ENCODE results near the gene ROBO1. TPM values are rescaled to one million over a fixed set of nuclear protein-coding genes. Genes with fewer than 3 reads are reported as not detected.

ROBO1 gene
- total and polyA plus RNA-seq, 2 experiments from 2014 or later, result 18.8 to 31.9 TPM

DNA sequence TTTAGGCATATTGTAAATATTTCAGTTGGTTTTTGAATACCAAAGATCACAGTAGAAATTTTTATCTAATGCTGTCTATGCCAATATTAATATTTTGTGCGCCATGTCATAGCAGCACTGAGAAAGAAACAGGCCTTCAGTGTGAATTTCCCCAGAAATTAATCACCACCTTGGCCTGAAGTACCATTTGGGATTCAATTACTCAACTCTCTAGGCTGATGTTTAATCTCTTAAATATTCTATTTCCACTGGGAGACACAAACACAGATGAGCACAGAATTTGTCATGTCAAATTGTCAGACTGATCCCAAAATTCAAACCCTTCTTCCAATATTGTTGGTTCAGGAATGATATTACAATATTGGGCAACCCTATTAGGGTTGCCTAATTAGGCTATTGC lies 509.3 kb downstream of the ROBO1 start:
- TF ChIP-seq EZH2phosphoT487 (IDR thresholded peaks at IDR 0.05; ENCODE audit: insufficient read depth, low read depth), result no peak
- no peak for TF ChIP-seq EZH2 (IDR thresholded peaks at IDR 0.05; ENCODE audit: insufficient read depth, poor library complexity, severe bottlenecking)
- Histone ChIP-seq H3K9me3 (ENCODE audit: low read depth) (no peaks in the 10 kb centered on the region), H3K4me2 (ENCODE audit: unreplicated experiment) (peak overlapping the region; percentile 40), H3K79me2 (ENCODE audit: insufficient read depth) (no peaks in the 10 kb centered on the region), H3K27me3 (replicated peaks; ENCODE audit: insufficient read depth) (no peaks in the 10 kb centered on the region), H3K4me3 (peak overlapping the region; percentile 7; the same call in 1 of the 2 replicates), H3K9ac (no peak overlapping the region), H3F3A (ENCODE audit: insufficient read depth) (peaks cover 37% of the 10 kb centered on the region), H3K36me3 (ENCODE audit: low read depth) (no peaks in the 10 kb centered on the region), H4K20me1 (ENCODE audit: insufficient read depth) (no peaks in the 10 kb centered on the region), H3K27ac (peak overlapping the region; percentile 56), H3K4me1 (ENCODE audit: insufficient read depth) (peaks cover 36% of the 10 kb centered on the region), H2AFZ (0 out of 2 replicates have a peak overlapping the region, but pooled peaks have one; percentile 2), H3K9me2 (ENCODE audit: insufficient read depth) (peaks cover 5% of the 10 kb centered on the region; the same call in 1 of the 2 replicates)
- 3 to 4% methylated on average over 1 of the region's 1 CpG for WGBS, 2 experiments (ENCODE audit: low coverage in 1 of 2, low lambda C conversion rate in 2 of 2, missing lambda C conversion rate in 2 of 2)
- in situ Hi-C loops (cut with MboI), result no loop called here
- DNase-seq, result peak; percentile 74

DNA sequence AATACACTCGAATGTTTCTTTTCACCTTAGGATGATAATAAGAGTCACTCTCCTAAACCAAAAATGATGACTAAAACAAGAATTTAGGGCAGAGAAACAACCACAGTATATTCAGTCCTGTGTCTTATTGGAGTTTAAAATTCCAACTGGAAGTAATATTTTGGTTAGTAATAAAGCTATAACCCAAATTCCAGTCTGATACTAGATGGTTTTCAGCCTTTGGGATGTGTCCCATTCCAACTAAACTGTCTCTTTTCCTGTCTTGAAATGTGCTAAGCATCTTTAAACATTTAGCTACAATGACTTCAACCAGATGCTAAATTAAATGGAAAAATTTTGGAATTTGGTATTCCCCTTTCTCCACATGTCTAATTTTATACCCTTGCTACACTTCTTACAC lies 510.0 kb downstream of the ROBO1 start:
- in situ Hi-C loops (cut with MboI), result no loop called here
- Histone ChIP-seq H3K79me2 (ENCODE audit: insufficient read depth) (no peaks in the 10 kb centered on the region), H3F3A (ENCODE audit: insufficient read depth) (peaks cover 32% of the 10 kb centered on the region), H3K27me3 (replicated peaks; ENCODE audit: insufficient read depth) (no peaks in the 10 kb centered on the region), H3K9me3 (ENCODE audit: low read depth) (no peaks in the 10 kb centered on the region), H3K27ac (peak overlapping the region; percentile 56), H3K9ac (no peak overlapping the region), H4K20me1 (ENCODE audit: insufficient read depth) (no peaks in the 10 kb centered on the region), H3K4me1 (ENCODE audit: insufficient read depth) (peaks cover 39% of the 10 kb centered on the region), H3K4me2 (ENCODE audit: unreplicated experiment) (peak overlapping the region; percentile 40), H3K36me3 (ENCODE audit: low read depth) (no peaks in the 10 kb centered on the region), H2AFZ (peak overlapping the region; percentile 2; the same call in 1 of the 2 replicates), H3K4me3 (0 out of 2 replicates have a peak overlapping the region, but pooled peaks have one; percentile 7), H3K9me2 (ENCODE audit: insufficient read depth) (peaks cover 5% of the 10 kb centered on the region; the same call in 1 of the 2 replicates)
- 5 to 10% methylated on average over 1 of the region's 1 CpG for WGBS, 2 experiments (ENCODE audit: low coverage in 1 of 2, low lambda C conversion rate in 2 of 2, missing lambda C conversion rate in 2 of 2)
- TF ChIP-seq EZH2 (IDR thresholded peaks at IDR 0.05; ENCODE audit: insufficient read depth, poor library complexity, severe bottlenecking) (no peak), EZH2phosphoT487 (IDR thresholded peaks at IDR 0.05; ENCODE audit: insufficient read depth, low read depth) (no peak)
- DNase-seq, result peak; percentile 40

DNA sequence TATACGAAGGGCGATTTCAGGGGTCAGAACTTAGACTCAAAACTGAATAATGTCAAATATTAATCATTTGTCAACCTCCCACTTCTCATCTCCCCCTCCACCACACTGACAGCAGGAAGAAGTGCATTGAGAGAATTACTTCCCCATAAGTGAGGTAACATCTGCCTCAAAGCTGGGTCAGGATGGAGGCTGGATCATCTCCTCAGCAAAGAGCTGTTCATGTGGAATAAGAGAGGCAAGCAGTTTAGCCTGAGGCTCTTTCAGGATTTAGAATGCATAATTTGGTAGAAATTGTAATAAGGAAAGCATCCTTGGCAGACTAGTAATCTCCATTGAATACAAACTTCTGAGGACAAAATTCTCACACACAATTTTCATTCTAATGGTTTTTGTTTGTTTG lies 512.1 kb downstream of the ROBO1 start:
- Histone ChIP-seq H3K79me2 (ENCODE audit: insufficient read depth) (no peaks in the 10 kb centered on the region), H3K27ac (no peak overlapping the region), H2AFZ (no peak overlapping the region), H3K9me2 (ENCODE audit: insufficient read depth) (peaks cover 5% of the 10 kb centered on the region; the same call in 1 of the 2 replicates), H3F3A (ENCODE audit: insufficient read depth) (peaks cover 32% of the 10 kb centered on the region), H3K4me3 (no peak overlapping the region), H3K9ac (no peak overlapping the region), H3K4me2 (ENCODE audit: unreplicated experiment) (no peak overlapping the region), H3K36me3 (ENCODE audit: low read depth) (no peaks in the 10 kb centered on the region), H3K27me3 (replicated peaks; ENCODE audit: insufficient read depth) (no peaks in the 10 kb centered on the region), H3K4me1 (ENCODE audit: insufficient read depth) (peaks cover 39% of the 10 kb centered on the region), H4K20me1 (ENCODE audit: insufficient read depth) (no peaks in the 10 kb centered on the region), H3K9me3 (ENCODE audit: low read depth) (no peaks in the 10 kb centered on the region)
- DNase-seq, result peak; percentile 13
- 97 to 100% methylated on average over 2 of the region's 2 CpGs for WGBS, 2 experiments (ENCODE audit: low coverage in 1 of 2, low lambda C conversion rate in 2 of 2, missing lambda C conversion rate in 2 of 2)
- in situ Hi-C loops (cut with MboI), result no loop called here
- no peak for TF ChIP-seq EZH2 (IDR thresholded peaks at IDR 0.05; ENCODE audit: insufficient read depth, poor library complexity, severe bottlenecking)
- TF ChIP-seq EZH2phosphoT487 (IDR thresholded peaks at IDR 0.05; ENCODE audit: insufficient read depth, low read depth), result no peak

DNA sequence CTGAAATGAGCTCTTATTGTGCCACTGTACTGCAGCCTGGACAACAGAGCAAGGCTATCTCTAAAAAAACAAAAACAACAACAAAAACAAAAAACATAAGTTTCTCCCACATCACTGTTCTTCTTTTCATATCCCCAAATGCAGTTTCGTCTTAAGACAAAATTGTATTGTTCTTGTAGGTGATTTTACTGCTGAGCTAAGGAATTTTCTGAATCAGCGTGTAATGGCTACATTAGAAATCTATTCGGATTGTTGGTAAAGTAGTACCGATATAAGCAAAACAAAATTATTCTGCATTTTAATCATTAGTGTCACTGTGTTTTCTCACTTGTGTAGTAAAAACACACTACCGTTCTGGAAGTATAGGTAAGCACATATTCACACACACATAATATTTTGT lies 512.5 kb downstream of the ROBO1 start:
- Histone ChIP-seq H3K9ac (no peak overlapping the region), H2AFZ (no peak overlapping the region), H3K79me2 (ENCODE audit: insufficient read depth) (no peaks in the 10 kb centered on the region), H3F3A (ENCODE audit: insufficient read depth) (peaks cover 32% of the 10 kb centered on the region), H3K27me3 (replicated peaks; ENCODE audit: insufficient read depth) (no peaks in the 10 kb centered on the region), H3K27ac (no peak overlapping the region), H3K4me3 (no peak overlapping the region), H3K4me1 (ENCODE audit: insufficient read depth) (peaks cover 39% of the 10 kb centered on the region), H3K36me3 (ENCODE audit: low read depth) (no peaks in the 10 kb centered on the region), H3K4me2 (ENCODE audit: unreplicated experiment) (no peak overlapping the region), H3K9me2 (ENCODE audit: insufficient read depth) (peaks cover 5% of the 10 kb centered on the region; the same call in 1 of the 2 replicates), H4K20me1 (ENCODE audit: insufficient read depth) (no peaks in the 10 kb centered on the region), H3K9me3 (ENCODE audit: low read depth) (no peaks in the 10 kb centered on the region)
- in situ Hi-C loops (cut with MboI), result no loop called here
- 95% methylated on average over 5 of the region's 5 CpGs for WGBS, 2 experiments (ENCODE audit: low coverage in 1 of 2, low lambda C conversion rate in 2 of 2, missing lambda C conversion rate in 2 of 2)
- TF ChIP-seq EZH2phosphoT487 (IDR thresholded peaks at IDR 0.05; ENCODE audit: insufficient read depth, low read depth) (no peak), EZH2 (IDR thresholded peaks at IDR 0.05; ENCODE audit: insufficient read depth, poor library complexity, severe bottlenecking) (no peak)
- DNase-seq, result no peak
